ENCODE data around the gene NHLRC2.
A peak's percentile ranks its signal among the peaks of the same experiment; 100 is the strongest.
"Not testable (repeated sequence)": the region's sequence is repeated elsewhere in the genome, so short reads cannot be mapped to it uniquely, and the experiment has no call there.

NHLRC2 gene

GRCh38 chr10:113854013-113854760 lies at the start of gene NHLRC2, which contains the start of gene DCLRE1A:
Gene NHLRC2 (plus strand): TSS chr10:113854661. CDS start chr10:113854873, 212 bp downstream.
Gene DCLRE1A (minus strand): TSS chr10:113854082. CDS start chr10:113853182, 900 bp downstream.
- DNase-seq (ENCODE audit: low spot score) = peak; percentile 61

GRCh38 chr10:113806503-113806902 lies 48.0 kb upstream of the NHLRC2 start:
- no peak for DNase-seq (ENCODE audit: low spot score)

- no peak for DNase-seq (ENCODE audit: low spot score)
Measured at GRCh38 chr10:113808168-113808567, 46.3 kb upstream of the NHLRC2 start.

GRCh38 chr10:113814700-113815099 lies 39.8 kb upstream of the NHLRC2 start:
- DNase-seq (ENCODE audit: low spot score) = not testable (repeated sequence)

GRCh38 chr10:113819989-113820388 lies 34.5 kb upstream of the NHLRC2 start:
- no peak for DNase-seq (ENCODE audit: low spot score)

GRCh38 chr10:113820507-113820906 lies 34.0 kb upstream of the NHLRC2 start:
- DNase-seq (ENCODE audit: low spot score) = no peak

GRCh38 chr10:113821306-113821705 lies 33.2 kb upstream of the NHLRC2 start:
- DNase-seq (ENCODE audit: low spot score) = not testable (repeated sequence)

GRCh38 chr10:113822174-113822573 lies 32.3 kb upstream of the NHLRC2 start:
- DNase-seq (ENCODE audit: low spot score) = no peak

GRCh38 chr10:113823389-113823788 lies 31.1 kb upstream of the NHLRC2 start:
- no peak for DNase-seq (ENCODE audit: low spot score)

- no peak for DNase-seq (ENCODE audit: low spot score)
Measured at GRCh38 chr10:113825791-113826190, 28.7 kb upstream of the NHLRC2 start.

GRCh38 chr10:113828567-113828966 lies 25.9 kb upstream of the NHLRC2 start:
- not testable (repeated sequence) for DNase-seq (ENCODE audit: low spot score)

GRCh38 chr10:113842171-113842570 lies 12.3 kb upstream of the NHLRC2 start:
- no peak for DNase-seq (ENCODE audit: low spot score)

GRCh38 chr10:113843972-113844485 lies 10.4 kb upstream of the NHLRC2 start:
- DNase-seq (ENCODE audit: low spot score) = no peak

- DNase-seq (ENCODE audit: low spot score) = no peak
Measured at GRCh38 chr10:113846036-113846435, 8.4 kb upstream of the NHLRC2 start.

- no peak for DNase-seq (ENCODE audit: low spot score)
Measured at GRCh38 chr10:113849140-113849803, 5.2 kb upstream of the NHLRC2 start.

- DNase-seq (ENCODE audit: low spot score) = no peak
Measured at GRCh38 chr10:113849946-113850345, 4.5 kb upstream of the NHLRC2 start.

GRCh38 chr10:113853578-113854012 lies 866 bp upstream of the NHLRC2 start:
- no peak for DNase-seq (ENCODE audit: low spot score)

GRCh38 chr10:113854761-113855588 lies 514 bp downstream of the NHLRC2 start:
- peak; percentile 55 for DNase-seq (ENCODE audit: low spot score)

- no peak for DNase-seq (ENCODE audit: low spot score)
Measured at GRCh38 chr10:113856563-113856962, 2.1 kb downstream of the NHLRC2 start.

- DNase-seq (ENCODE audit: low spot score) = no peak
Measured at GRCh38 chr10:113857210-113857609, 2.7 kb downstream of the NHLRC2 start.

GRCh38 chr10:113858541-113858940 lies 4.1 kb downstream of the NHLRC2 start:
- DNase-seq (ENCODE audit: low spot score) = no peak

- no peak for DNase-seq (ENCODE audit: low spot score)
Measured at GRCh38 chr10:113859261-113859660, 4.8 kb downstream of the NHLRC2 start.
